ENCODE results near the gene NUDT4.
"Not testable (repeated sequence)": the region's sequence is repeated elsewhere in the genome, so short reads cannot be mapped to it uniquely, and the experiment has no call there.

NUDT4 gene

DNA sequence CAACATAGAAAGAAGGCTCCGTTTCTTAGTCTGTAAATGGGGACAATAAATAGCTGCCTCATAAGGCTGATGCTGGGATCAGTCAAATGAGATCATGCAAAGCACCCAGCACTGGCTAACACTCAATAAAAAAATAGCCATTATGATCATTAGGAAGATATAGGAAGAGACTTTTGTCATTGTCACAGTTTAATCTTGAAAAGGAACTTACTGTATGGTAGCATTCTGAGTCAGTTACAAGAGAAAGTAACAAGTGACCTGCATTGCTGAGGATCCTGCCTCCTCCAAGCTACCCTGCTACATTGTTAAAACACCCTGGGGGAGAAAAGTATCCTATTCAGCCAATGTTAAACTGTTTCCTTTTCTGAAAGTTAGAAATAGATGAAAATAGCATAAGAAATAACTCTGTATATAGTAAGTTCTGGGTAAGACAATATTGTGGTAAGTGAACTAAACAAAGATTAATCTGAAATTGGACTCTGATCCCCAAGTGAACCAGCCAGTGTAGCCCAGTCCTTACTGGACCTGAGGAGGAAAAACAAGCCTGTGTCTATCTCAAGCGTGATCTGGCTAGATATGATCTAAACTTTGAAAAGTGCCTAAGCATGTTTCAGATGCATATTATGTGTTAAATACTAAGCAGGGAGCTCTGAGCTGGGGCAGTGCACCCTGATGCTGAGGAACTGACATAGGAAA, 3.6 kb upstream of the NUDT4 start:
- no peak overlapping the region for H3K4me3 ChIP-seq (ENCODE audit: low read length)
- no peaks in the 10 kb centered on the region for H3K36me3 ChIP-seq (ENCODE audit: control insufficient read depth, insufficient read depth, low read length)
- no peak overlapping the region for H3K9ac ChIP-seq (ENCODE audit: low read length)
- peaks cover 28% of the 10 kb centered on the region for H3K4me1 ChIP-seq (ENCODE audit: control insufficient read depth, insufficient read depth, low read length)
- H3K9me3 ChIP-seq (ENCODE audit: control insufficient read depth, low read length) = no peaks in the 10 kb centered on the region
- no peaks in the 10 kb centered on the region for H3K27me3 ChIP-seq (ENCODE audit: control insufficient read depth, insufficient read depth, low read length)

GRCh38 chr12:93375906-93376305, 1.8 kb upstream of the NUDT4 start:
- Histone ChIP-seq H3K4me3 (ENCODE audit: low read length) (no peak overlapping the region), H3K9me3 (ENCODE audit: control insufficient read depth, low read length) (no peaks in the 10 kb centered on the region), H3K9ac (ENCODE audit: low read length) (peak overlapping the region; percentile 79), H3K27me3 (ENCODE audit: control insufficient read depth, insufficient read depth, low read length) (no peaks in the 10 kb centered on the region), H3K36me3 (ENCODE audit: control insufficient read depth, insufficient read depth, low read length) (no peaks in the 10 kb centered on the region), H3K4me1 (ENCODE audit: control insufficient read depth, insufficient read depth, low read length) (peaks cover 33% of the 10 kb centered on the region)

GRCh38 chr12:93376436-93377251, 1.1 kb upstream of the NUDT4 start:
- H3K9ac ChIP-seq (ENCODE audit: low read length) = peak overlapping the region; percentile 79
- H3K9me3 ChIP-seq (ENCODE audit: control insufficient read depth, low read length) = no peaks in the 10 kb centered on the region
- H3K4me1 ChIP-seq (ENCODE audit: control insufficient read depth, insufficient read depth, low read length) = peaks cover 40% of the 10 kb centered on the region
- no peaks in the 10 kb centered on the region for H3K36me3 ChIP-seq (ENCODE audit: control insufficient read depth, insufficient read depth, low read length)
- no peaks in the 10 kb centered on the region for H3K27me3 ChIP-seq (ENCODE audit: control insufficient read depth, insufficient read depth, low read length)
- peak overlapping the region; percentile 78 for H3K4me3 ChIP-seq (ENCODE audit: low read length)

- not testable (repeated sequence) for H3K27me3 ChIP-seq (ENCODE audit: control insufficient read depth, insufficient read depth, low read length); H3K36me3 ChIP-seq (ENCODE audit: control insufficient read depth, insufficient read depth, low read length); H3K9me3 ChIP-seq (ENCODE audit: control insufficient read depth, low read length)
- peak overlapping the region; percentile 70 for H3K4me3 ChIP-seq (ENCODE audit: low read length)
- peaks cover 40% of the 10 kb centered on the region for H3K4me1 ChIP-seq (ENCODE audit: control insufficient read depth, insufficient read depth, low read length)
- peak overlapping the region; percentile 95 for H3K9ac ChIP-seq (ENCODE audit: low read length)
Observed at GRCh38 chr12:93378196-93378997, 672 bp downstream of the NUDT4 start.

DNA sequence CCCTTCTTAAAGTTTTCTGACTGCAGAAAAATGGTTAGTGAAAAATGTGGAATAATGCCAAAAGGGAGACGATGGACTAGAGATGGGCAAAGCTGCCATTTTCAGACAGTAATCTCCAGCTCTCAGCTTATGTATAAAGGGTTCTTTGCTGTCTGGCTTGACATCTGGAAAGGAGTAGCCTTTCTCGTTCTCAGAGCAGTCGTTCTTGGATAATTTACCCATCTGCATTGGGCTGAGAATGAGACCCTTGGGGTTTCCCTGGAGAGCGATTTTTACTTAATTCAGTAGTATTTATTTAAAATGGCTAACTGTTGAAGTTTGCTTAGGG, 1.2 kb downstream of the NUDT4 start:
- Histone ChIP-seq H3K9ac (ENCODE audit: low read length) (peak overlapping the region; percentile 95), H3K36me3 (ENCODE audit: control insufficient read depth, insufficient read depth, low read length) (no peaks in the 10 kb centered on the region), H3K4me3 (ENCODE audit: low read length) (peak overlapping the region; percentile 70), H3K27me3 (ENCODE audit: control insufficient read depth, insufficient read depth, low read length) (no peaks in the 10 kb centered on the region), H3K4me1 (ENCODE audit: control insufficient read depth, insufficient read depth, low read length) (peaks cover 37% of the 10 kb centered on the region), H3K9me3 (ENCODE audit: control insufficient read depth, low read length) (no peaks in the 10 kb centered on the region)

GRCh38 chr12:93379326-93379980, 1.7 kb downstream of the NUDT4 start:
- Histone ChIP-seq H3K4me1 (ENCODE audit: control insufficient read depth, insufficient read depth, low read length) (peaks cover 32% of the 10 kb centered on the region), H3K27me3 (ENCODE audit: control insufficient read depth, insufficient read depth, low read length) (no peaks in the 10 kb centered on the region), H3K36me3 (ENCODE audit: control insufficient read depth, insufficient read depth, low read length) (no peaks in the 10 kb centered on the region), H3K9me3 (ENCODE audit: control insufficient read depth, low read length) (no peaks in the 10 kb centered on the region), H3K9ac (ENCODE audit: low read length) (peak overlapping the region; percentile 95), H3K4me3 (ENCODE audit: low read length) (peak overlapping the region; percentile 70)

GRCh38 chr12:93379981-93380361, 2.2 kb downstream of the NUDT4 start:
- Histone ChIP-seq H3K9me3 (ENCODE audit: control insufficient read depth, low read length) (no peaks in the 10 kb centered on the region), H3K27me3 (ENCODE audit: control insufficient read depth, insufficient read depth, low read length) (no peaks in the 10 kb centered on the region), H3K4me1 (ENCODE audit: control insufficient read depth, insufficient read depth, low read length) (peaks cover 27% of the 10 kb centered on the region), H3K4me3 (ENCODE audit: low read length) (peak overlapping the region; percentile 70), H3K9ac (ENCODE audit: low read length) (peak overlapping the region; percentile 95), H3K36me3 (ENCODE audit: control insufficient read depth, insufficient read depth, low read length) (no peaks in the 10 kb centered on the region)

DNA sequence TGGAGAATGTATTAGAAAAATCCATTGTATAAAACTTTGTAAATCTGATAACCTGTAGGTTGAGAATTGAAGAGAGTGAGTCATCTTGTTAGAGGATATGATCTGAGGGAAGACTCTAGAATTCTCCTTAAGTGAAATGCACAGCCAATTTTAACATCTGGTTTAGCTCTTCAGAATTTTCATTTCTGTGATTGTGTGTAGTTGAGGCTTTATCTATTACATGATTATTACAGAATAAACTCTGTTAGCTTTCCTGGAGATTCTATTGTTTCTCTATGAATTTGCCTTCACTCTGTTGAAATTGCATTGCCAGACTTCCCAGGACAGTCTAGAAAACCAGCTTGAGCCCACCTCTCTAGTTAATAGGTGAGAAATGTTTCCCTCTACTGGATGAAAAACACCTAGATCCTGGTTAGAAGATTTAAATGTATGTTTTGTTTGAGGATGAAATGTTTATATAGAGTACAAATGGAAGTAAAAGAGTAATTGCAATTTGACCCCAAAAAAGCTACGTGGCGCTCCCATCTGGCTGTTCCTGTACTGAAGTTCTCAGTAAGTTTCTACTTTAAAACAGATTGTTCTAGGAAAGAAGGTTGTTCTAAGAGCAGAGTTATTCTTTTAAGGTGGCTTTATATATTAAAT, 2.9 kb downstream of the NUDT4 start:
- no peak overlapping the region for H3K4me3 ChIP-seq (ENCODE audit: low read length)
- H3K4me1 ChIP-seq (ENCODE audit: control insufficient read depth, insufficient read depth, low read length) = peaks cover 26% of the 10 kb centered on the region
- no peaks in the 10 kb centered on the region for H3K27me3 ChIP-seq (ENCODE audit: control insufficient read depth, insufficient read depth, low read length)

GRCh38 chr12:93381161-93381975, 3.6 kb downstream of the NUDT4 start:
- Histone ChIP-seq H3K9ac (ENCODE audit: low read length) (peak overlapping the region; percentile 32), H3K27me3 (ENCODE audit: control insufficient read depth, insufficient read depth, low read length) (no peaks in the 10 kb centered on the region), H3K4me1 (ENCODE audit: control insufficient read depth, insufficient read depth, low read length) (peaks cover 19% of the 10 kb centered on the region), H3K36me3 (ENCODE audit: control insufficient read depth, insufficient read depth, low read length) (no peaks in the 10 kb centered on the region), H3K4me3 (ENCODE audit: low read length) (no peak overlapping the region), H3K9me3 (ENCODE audit: control insufficient read depth, low read length) (no peaks in the 10 kb centered on the region)

More for the DNA sequence above, 2.9 kb downstream of the NUDT4 start:
- H3K9ac ChIP-seq (ENCODE audit: low read length) = peak overlapping the region; percentile 32
- no peaks in the 10 kb centered on the region for H3K36me3 ChIP-seq (ENCODE audit: control insufficient read depth, insufficient read depth, low read length)
- H3K9me3 ChIP-seq (ENCODE audit: control insufficient read depth, low read length) = no peaks in the 10 kb centered on the region

DNA sequence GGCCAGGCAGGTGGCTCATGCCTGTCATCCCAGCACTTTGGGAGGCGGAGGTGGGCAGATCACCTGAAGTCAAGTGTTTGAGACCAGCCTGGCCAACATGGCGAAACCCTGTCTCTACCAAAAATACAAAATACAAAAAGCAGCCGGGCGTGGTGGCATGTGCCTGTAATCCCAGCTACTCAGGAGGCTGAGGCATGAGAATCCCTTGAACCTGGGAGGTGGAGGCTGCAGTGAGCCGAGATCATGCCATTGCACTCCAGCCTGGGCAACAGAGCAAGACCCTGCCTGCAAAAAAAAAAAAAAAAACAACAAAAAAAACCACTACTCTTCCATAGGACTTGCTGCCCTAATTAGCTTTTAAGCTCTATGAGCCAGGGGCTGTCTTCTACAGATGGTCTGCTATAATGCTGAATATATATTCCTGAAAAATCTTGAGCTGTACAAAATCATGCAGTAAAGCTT, 4.3 kb downstream of the NUDT4 start:
- H3K36me3 ChIP-seq (ENCODE audit: control insufficient read depth, insufficient read depth, low read length); H3K9me3 ChIP-seq (ENCODE audit: control insufficient read depth, low read length); H3K27me3 ChIP-seq (ENCODE audit: control insufficient read depth, insufficient read depth, low read length); H3K9ac ChIP-seq (ENCODE audit: low read length); H3K4me3 ChIP-seq (ENCODE audit: low read length): not testable (repeated sequence)
- peaks cover 13% of the 10 kb centered on the region for H3K4me1 ChIP-seq (ENCODE audit: control insufficient read depth, insufficient read depth, low read length)

GRCh38 chr12:93387780-93388179, 10.1 kb downstream of the NUDT4 start:
- H3K9ac ChIP-seq (ENCODE audit: low read length) = no peak overlapping the region
- H3K4me3 ChIP-seq (ENCODE audit: low read length) = no peak overlapping the region
- H3K4me1 ChIP-seq (ENCODE audit: control insufficient read depth, insufficient read depth, low read length) = no peaks in the 10 kb centered on the region
- H3K9me3 ChIP-seq (ENCODE audit: control insufficient read depth, low read length) = no peaks in the 10 kb centered on the region
- no peaks in the 10 kb centered on the region for H3K36me3 ChIP-seq (ENCODE audit: control insufficient read depth, insufficient read depth, low read length)
- H3K27me3 ChIP-seq (ENCODE audit: control insufficient read depth, insufficient read depth, low read length) = no peaks in the 10 kb centered on the region

All from mucosa of stomach (tissue), 1 donor.